ENCODE data around the gene FAM118A. TPM values are rescaled to one million over a fixed set of nuclear protein-coding genes. Genes with fewer than 3 reads are reported as not detected.

The FAM118A gene
- total RNA-seq, 1 donor from 2014 or later: 18.3 TPM

DNA sequence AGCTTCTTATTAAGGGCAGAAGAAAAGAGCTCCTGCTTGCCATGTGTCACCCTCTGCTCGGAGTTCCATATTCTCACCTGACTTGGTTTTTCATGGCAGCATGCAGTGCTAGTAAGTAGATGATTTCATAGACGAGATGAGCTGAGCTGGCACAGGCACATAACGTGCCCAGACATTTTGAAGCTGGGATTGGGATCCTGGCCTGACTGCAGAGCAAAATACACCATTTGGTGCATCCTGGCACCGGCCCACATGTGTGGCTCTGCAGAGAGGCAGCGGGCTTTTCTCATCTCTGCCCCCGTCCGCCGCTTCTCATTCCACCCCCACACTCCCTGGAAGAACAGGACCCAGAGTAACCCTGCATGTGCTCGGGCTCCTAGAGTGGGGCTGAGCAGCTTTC is 24.8 kb downstream of the FAM118A start:
- no peaks in the 10 kb centered on the region for H3K9me3 ChIP-seq (ENCODE audit: insufficient read depth, low read depth, low read length)
- DNase-seq (ENCODE audit: low read depth) (no peak), FAIRE-seq (no peak)
- H3K4me1 ChIP-seq (ENCODE audit: insufficient read depth, low read length): peaks cover 7% of the 10 kb centered on the region
- H4K20me1 ChIP-seq (ENCODE audit: insufficient read depth, low read length): no peaks in the 10 kb centered on the region
- no peak overlapping the region for H2AFZ ChIP-seq (ENCODE audit: low read depth, low read length)
- no peak overlapping the region for H3K27ac Mint-ChIP-seq (ENCODE audit: unreplicated experiment)
- H3K4me3 Mint-ChIP-seq (ENCODE audit: unreplicated experiment): no peak overlapping the region
- H3K27ac ChIP-seq (ENCODE audit: low read depth, low read length): no peak overlapping the region
- H3K4me2 ChIP-seq (ENCODE audit: low read length): no peak overlapping the region
- no peaks in the 10 kb centered on the region for H3K9me3 Mint-ChIP-seq (ENCODE audit: unreplicated experiment)
- no peaks in the 10 kb centered on the region for H3K27me3 ChIP-seq (ENCODE audit: insufficient read depth, low read length)
- H3K9ac ChIP-seq (ENCODE audit: low read length): no peak overlapping the region
- no peaks in the 10 kb centered on the region for H3K79me2 ChIP-seq (ENCODE audit: insufficient read depth, low read length)
- H3K36me3 Mint-ChIP-seq (ENCODE audit: low read depth, unreplicated experiment): peaks cover 10% of the 10 kb centered on the region
- no peaks in the 10 kb centered on the region for H3K36me3 ChIP-seq (ENCODE audit: insufficient read depth, low read length)
- H3K4me1 Mint-ChIP-seq (ENCODE audit: low read depth, unreplicated experiment): no peaks in the 10 kb centered on the region
- no peaks in the 10 kb centered on the region for H3K27me3 Mint-ChIP-seq (ENCODE audit: low read depth, unreplicated experiment)
- TF ChIP-seq, protein P1, sequence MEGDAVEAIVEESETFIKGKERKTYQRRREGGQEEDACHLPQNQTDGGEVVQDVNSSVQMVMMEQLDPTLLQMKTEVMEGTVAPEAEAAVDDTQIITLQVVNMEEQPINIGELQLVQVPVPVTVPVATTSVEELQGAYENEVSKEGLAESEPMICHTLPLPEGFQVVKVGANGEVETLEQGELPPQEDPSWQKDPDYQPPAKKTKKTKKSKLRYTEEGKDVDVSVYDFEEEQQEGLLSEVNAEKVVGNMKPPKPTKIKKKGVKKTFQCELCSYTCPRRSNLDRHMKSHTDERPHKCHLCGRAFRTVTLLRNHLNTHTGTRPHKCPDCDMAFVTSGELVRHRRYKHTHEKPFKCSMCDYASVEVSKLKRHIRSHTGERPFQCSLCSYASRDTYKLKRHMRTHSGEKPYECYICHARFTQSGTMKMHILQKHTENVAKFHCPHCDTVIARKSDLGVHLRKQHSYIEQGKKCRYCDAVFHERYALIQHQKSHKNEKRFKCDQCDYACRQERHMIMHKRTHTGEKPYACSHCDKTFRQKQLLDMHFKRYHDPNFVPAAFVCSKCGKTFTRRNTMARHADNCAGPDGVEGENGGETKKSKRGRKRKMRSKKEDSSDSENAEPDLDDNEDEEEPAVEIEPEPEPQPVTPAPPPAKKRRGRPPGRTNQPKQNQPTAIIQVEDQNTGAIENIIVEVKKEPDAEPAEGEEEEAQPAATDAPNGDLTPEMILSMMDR (IDR thresholded peaks at IDR 0.05; ENCODE audit: insufficient read depth, low read depth, low read length): no peak
- TF ChIP-seq EZH2 (IDR thresholded peaks at IDR 0.05; ENCODE audit: insufficient read depth, low read length): no peak
- H3K4me3 ChIP-seq (ENCODE audit: insufficient read depth, low read depth, low read length): no peak overlapping the region

DNA sequence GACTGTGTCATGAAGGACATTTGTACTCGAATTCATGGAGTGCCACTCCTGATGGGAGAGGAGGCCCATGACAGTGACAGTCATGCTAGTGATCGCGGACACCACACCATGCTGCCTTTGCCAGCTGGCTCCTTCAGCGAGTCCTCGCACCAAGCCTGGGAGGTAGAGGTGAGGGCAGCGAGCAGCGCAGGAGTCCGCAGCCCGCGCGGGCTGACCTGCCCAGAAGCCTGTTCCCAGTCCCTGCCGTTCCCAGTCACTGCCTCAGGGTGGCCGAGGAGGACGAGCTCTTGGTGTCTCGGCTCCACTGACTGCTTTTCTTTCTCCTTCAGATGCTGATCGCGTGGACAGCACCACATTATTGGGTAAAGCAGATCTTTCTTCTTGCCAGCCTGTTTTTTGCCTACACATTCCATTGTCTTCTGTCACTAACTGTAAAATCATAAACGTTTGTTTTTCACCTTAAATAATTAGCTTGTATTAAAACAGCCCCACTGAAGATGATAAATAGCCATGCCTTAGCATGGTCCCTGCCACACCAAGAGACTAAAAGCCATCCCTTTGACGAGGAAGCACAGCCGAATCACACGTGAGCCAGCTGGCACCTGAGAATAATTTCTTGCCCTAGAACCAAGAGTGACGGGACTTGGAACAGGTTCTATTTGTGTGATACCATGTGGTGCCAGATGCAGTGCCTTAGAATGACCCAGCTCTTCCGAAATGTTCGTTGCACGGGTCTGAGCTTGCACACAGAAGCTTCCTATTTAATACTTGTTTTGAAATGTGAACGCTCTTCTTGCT is 25.5 kb downstream of the FAM118A start:
- Mint-ChIP-seq H3K4me1 (ENCODE audit: low read depth, unreplicated experiment) (no peaks in the 10 kb centered on the region), H3K4me3 (ENCODE audit: unreplicated experiment) (no peak overlapping the region), H3K27ac (ENCODE audit: unreplicated experiment) (no peak overlapping the region), H3K36me3 (ENCODE audit: low read depth, unreplicated experiment) (peaks cover 15% of the 10 kb centered on the region), H3K9me3 (ENCODE audit: unreplicated experiment) (no peaks in the 10 kb centered on the region), H3K27me3 (ENCODE audit: low read depth, unreplicated experiment) (no peaks in the 10 kb centered on the region)
- Histone ChIP-seq H3K27ac (ENCODE audit: low read depth, low read length) (no peak overlapping the region), H3K27me3 (ENCODE audit: insufficient read depth, low read length) (no peaks in the 10 kb centered on the region), H3K4me1 (ENCODE audit: insufficient read depth, low read length) (peaks cover 7% of the 10 kb centered on the region), H3K4me2 (ENCODE audit: low read length) (no peak overlapping the region), H2AFZ (ENCODE audit: low read depth, low read length) (no peak overlapping the region), H3K79me2 (ENCODE audit: insufficient read depth, low read length) (no peaks in the 10 kb centered on the region), H3K9ac (ENCODE audit: low read length) (no peak overlapping the region), H3K9me3 (ENCODE audit: insufficient read depth, low read depth, low read length) (no peaks in the 10 kb centered on the region), H3K4me3 (ENCODE audit: insufficient read depth, low read depth, low read length) (no peak overlapping the region), H4K20me1 (ENCODE audit: insufficient read depth, low read length) (no peaks in the 10 kb centered on the region), H3K36me3 (ENCODE audit: insufficient read depth, low read length) (no peaks in the 10 kb centered on the region)
- TF ChIP-seq, protein P1 (IDR thresholded peaks at IDR 0.05; ENCODE audit: insufficient read depth, low read depth, low read length): peak; percentile 16
- TF ChIP-seq EZH2 (IDR thresholded peaks at IDR 0.05; ENCODE audit: insufficient read depth, low read length): no peak
- DNase-seq (ENCODE audit: low read depth) (no peak), FAIRE-seq (no peak)

All from astrocyte (in vitro differentiated cells and primary cell).